Measurements from ENCODE around the gene TNIK. TPM values are rescaled to one million over a fixed set of nuclear protein-coding genes. Genes with fewer than 3 reads are reported as not detected.
"Not testable (repeated sequence)": the region's sequence is repeated elsewhere in the genome, so short reads cannot be mapped to it uniquely, and the experiment has no call there.

TNIK gene
- total RNA-seq, 2 donors from 2014 or later, result 9.0 to 11.6 TPM

GRCh38 chr3:171429635-171430034 lies 30.6 kb downstream of the TNIK start:
- Histone ChIP-seq H3K36me3 (no peaks in the 10 kb centered on the region), H3K4me1 (no peaks in the 10 kb centered on the region), H3K9me3 (peaks cover 0 to 5% of the 10 kb centered on the region in 2 donors), H3K4me3 (no peak overlapping the region), H3K27me3 (no peaks in the 10 kb centered on the region), H3K27ac (no peak overlapping the region)
- no peak for DNase-seq (ENCODE audit: low spot score)
- TF ChIP-seq CTCF (IDR thresholded peaks at IDR 0.05), result no peak

GRCh38 chr3:171428892-171429291 lies 31.3 kb downstream of the TNIK start:
- H3K9me3 ChIP-seq, result no peaks in the 10 kb centered on the region
- no peak overlapping the region for H3K4me3 ChIP-seq
- no peak for DNase-seq (ENCODE audit: low spot score)
- no peak overlapping the region for H3K27ac ChIP-seq
- no peak for TF ChIP-seq CTCF (IDR thresholded peaks at IDR 0.05)
- H3K4me1 ChIP-seq, result no peaks in the 10 kb centered on the region
- H3K36me3 ChIP-seq, result no peaks in the 10 kb centered on the region
- no peaks in the 10 kb centered on the region for H3K27me3 ChIP-seq

DNA sequence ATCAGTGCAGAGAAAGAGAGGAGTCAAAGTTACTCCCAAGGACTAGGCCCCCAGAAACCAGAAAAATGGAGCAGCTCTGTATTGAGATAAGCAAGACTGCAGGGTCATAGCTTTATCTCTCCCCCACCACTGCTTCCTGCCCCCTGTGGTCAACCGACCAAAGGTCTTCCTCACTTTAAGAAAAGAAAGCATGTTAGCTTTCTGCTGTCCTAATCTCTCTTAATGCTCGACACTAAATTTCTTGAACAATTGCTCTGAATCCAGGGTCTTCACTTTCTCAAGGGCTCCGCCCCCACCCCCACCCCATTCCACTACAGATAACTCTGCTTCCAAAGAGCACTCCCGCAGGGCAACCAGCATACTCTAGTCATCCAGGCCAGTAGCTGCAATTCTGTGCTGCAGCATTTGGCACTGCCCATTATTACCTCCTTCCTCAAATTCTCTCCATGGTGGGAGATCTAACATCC lies 31.9 kb downstream of the TNIK start:
- Histone ChIP-seq H3K36me3 (no peaks in the 10 kb centered on the region), H3K27me3 (no peaks in the 10 kb centered on the region), H3K4me1 (no peaks in the 10 kb centered on the region), H3K27ac (no peak overlapping the region), H3K4me3 (no peak overlapping the region), H3K9me3 (no peaks in the 10 kb centered on the region)
- TF ChIP-seq CTCF (IDR thresholded peaks at IDR 0.05), result no peak
- DNase-seq (ENCODE audit: low spot score), result no peak

DNA sequence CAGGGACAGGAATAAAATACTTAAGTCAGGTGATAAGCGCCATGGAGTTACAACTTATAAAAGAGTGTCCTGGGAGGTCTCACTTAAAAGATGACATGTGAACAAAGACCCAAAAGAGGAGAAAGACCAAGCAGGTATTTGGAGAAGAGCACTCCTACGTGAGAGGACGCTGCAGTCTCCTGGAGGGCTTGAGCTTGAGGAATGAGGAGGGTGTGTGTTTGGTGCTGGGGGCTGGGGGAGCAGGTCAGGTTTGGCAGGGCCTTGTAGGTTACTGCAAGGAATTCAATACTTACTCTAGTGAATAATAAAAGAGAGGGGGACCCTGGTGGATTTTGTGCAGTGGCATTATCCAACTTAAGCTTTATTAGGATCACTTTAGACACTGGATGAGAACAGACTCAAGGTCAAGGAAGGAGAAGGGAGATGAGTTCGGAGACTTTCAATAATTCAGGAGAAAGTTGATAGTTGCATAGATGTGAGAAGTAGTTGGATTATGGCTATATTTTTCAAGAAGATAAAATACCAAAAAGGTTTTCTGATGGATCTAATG lies 32.4 kb downstream of the TNIK start:
- Histone ChIP-seq H3K9me3 (no peaks in the 10 kb centered on the region), H3K4me3 (no peak overlapping the region), H3K27ac (no peak overlapping the region), H3K27me3 (no peaks in the 10 kb centered on the region), H3K36me3 (no peaks in the 10 kb centered on the region), H3K4me1 (no peaks in the 10 kb centered on the region)
- DNase-seq (ENCODE audit: low spot score), result no peak
- no peak for TF ChIP-seq CTCF (IDR thresholded peaks at IDR 0.05)

- not testable (repeated sequence) for H3K4me3 ChIP-seq; DNase-seq (ENCODE audit: low spot score); H3K9me3 ChIP-seq; H3K36me3 ChIP-seq; H3K4me1 ChIP-seq; H3K27ac ChIP-seq; H3K27me3 ChIP-seq
Measured at GRCh38 chr3:171424063-171424462, 36.1 kb downstream of the TNIK start.

- H3K4me1 ChIP-seq; H3K27ac ChIP-seq; H3K4me3 ChIP-seq; H3K36me3 ChIP-seq; DNase-seq (ENCODE audit: low spot score); H3K9me3 ChIP-seq; H3K27me3 ChIP-seq: not testable (repeated sequence)
Measured at GRCh38 chr3:171422855-171423254, 37.4 kb downstream of the TNIK start.

DNA sequence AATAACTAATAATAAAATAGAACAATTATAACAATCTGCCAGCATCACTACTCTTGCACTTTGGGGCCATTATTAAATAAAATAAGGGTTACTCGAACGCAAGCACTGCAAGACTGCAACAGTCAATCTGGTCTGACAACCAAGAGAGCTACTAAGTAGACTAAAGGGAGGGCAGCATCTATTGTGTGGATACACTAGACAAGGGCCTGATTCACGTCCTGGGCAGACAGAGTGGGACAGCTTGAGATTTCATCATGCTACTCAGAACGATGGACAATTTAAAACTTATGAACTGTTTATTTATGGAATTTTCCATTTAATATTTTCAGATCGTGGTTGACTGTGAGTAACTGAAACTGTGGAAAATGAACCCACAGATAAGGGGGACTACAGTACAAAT lies 39.5 kb downstream of the TNIK start:
- no peaks in the 10 kb centered on the region for H3K36me3 ChIP-seq
- H3K9me3 ChIP-seq, result no peaks in the 10 kb centered on the region
- no peaks in the 10 kb centered on the region for H3K27me3 ChIP-seq
- TF ChIP-seq CTCF (IDR thresholded peaks at IDR 0.05), result no peak
- no peak for DNase-seq (ENCODE audit: low spot score)
- no peak overlapping the region for H3K27ac ChIP-seq
- H3K4me3 ChIP-seq, result no peak overlapping the region
- H3K4me1 ChIP-seq, result peaks cover 0 to 7% of the 10 kb centered on the region in 2 donors

All from right atrium auricular region (tissue), 2 donors.